Stimulated activated CD4-positive, alpha-beta T cell treated with anti-CD3 and anti-CD28 coated beads, Interleukin-15, amount 100 ng/mL, for 48 hours (primary cell): ENCODE data around the gene TRAP1.

Experiments
- DNase-seq, 2 donors: peaks; one replicate each; pipeline ENCODE4 v3.0.0-alpha.2; 2020; ENCODE audit warnings: low read depth in 2 of 2

Gene TRAP1

GRCh38 chr16:3717235-3718018 is at the start of gene TRAP1:
TRAP1 (minus strand) TSS chr16:3717524; CDS start chr16:3717508, 16 bp downstream.
- DNase-seq: peak; percentile 87 to 89

- DNase-seq: no peak
These were observed 48.9 kb upstream of the TRAP1 start for GRCh38 chr16:3766177-3766576.

GRCh38 chr16:3764409-3764808 is 47.1 kb upstream of the TRAP1 start:
- no peak for DNase-seq

GRCh38 chr16:3762107-3762750 is 44.9 kb upstream of the TRAP1 start:
- no peak for DNase-seq

GRCh38 chr16:3761375-3762106 is 44.2 kb upstream of the TRAP1 start:
- DNase-seq: no peak

- no peak for DNase-seq
These were observed 43.2 kb upstream of the TRAP1 start for GRCh38 chr16:3760518-3760917.

- no peak for DNase-seq
These were observed 42.4 kb upstream of the TRAP1 start for GRCh38 chr16:3759736-3760135.

GRCh38 chr16:3756113-3756512 is 38.8 kb upstream of the TRAP1 start:
- no peak for DNase-seq

- no peak for DNase-seq
These were observed 37.9 kb upstream of the TRAP1 start for GRCh38 chr16:3755249-3755648.

GRCh38 chr16:3754772-3755171 is 37.4 kb upstream of the TRAP1 start:
- no peak for DNase-seq

GRCh38 chr16:3754081-3754703 is 36.9 kb upstream of the TRAP1 start:
- no peak for DNase-seq

GRCh38 chr16:3752984-3753383 is 35.7 kb upstream of the TRAP1 start:
- DNase-seq: no peak

GRCh38 chr16:3751878-3752277 is 34.6 kb upstream of the TRAP1 start:
- DNase-seq: no peak

- no peak for DNase-seq
These were observed 31.0 kb upstream of the TRAP1 start for GRCh38 chr16:3748307-3748706.

- no peak for DNase-seq
These were observed 28.5 kb upstream of the TRAP1 start for GRCh38 chr16:3745751-3746355.

GRCh38 chr16:3744018-3744417 is 26.7 kb upstream of the TRAP1 start:
- DNase-seq: no peak

- no peak for DNase-seq
These were observed 23.6 kb upstream of the TRAP1 start for GRCh38 chr16:3740934-3741333.

GRCh38 chr16:3740186-3740585 is 22.9 kb upstream of the TRAP1 start:
- no peak for DNase-seq

GRCh38 chr16:3739636-3740035 is 22.3 kb upstream of the TRAP1 start:
- DNase-seq: no peak

- DNase-seq: no peak
These were observed 21.2 kb upstream of the TRAP1 start for GRCh38 chr16:3738541-3738940.

- no peak for DNase-seq
These were observed 20.8 kb upstream of the TRAP1 start for GRCh38 chr16:3738128-3738527.

GRCh38 chr16:3737181-3737580 is 19.9 kb upstream of the TRAP1 start:
- no peak for DNase-seq
